HG03571 (cell line): Measurements from ENCODE around the gene SLC16A10.
"Not testable (repeated sequence)": the region's sequence is repeated elsewhere in the genome, so short reads cannot be mapped to it uniquely, and the experiment has no call there.

ENCODE experiments used
- ATAC-seq: cut with Tn5 transposase; IDR thresholded peaks from one replicate; pipeline ENCODE4 v1.9.1; 2021; ENCODE audit not compliant: unreplicated experiment

SLC16A10 gene

DNA sequence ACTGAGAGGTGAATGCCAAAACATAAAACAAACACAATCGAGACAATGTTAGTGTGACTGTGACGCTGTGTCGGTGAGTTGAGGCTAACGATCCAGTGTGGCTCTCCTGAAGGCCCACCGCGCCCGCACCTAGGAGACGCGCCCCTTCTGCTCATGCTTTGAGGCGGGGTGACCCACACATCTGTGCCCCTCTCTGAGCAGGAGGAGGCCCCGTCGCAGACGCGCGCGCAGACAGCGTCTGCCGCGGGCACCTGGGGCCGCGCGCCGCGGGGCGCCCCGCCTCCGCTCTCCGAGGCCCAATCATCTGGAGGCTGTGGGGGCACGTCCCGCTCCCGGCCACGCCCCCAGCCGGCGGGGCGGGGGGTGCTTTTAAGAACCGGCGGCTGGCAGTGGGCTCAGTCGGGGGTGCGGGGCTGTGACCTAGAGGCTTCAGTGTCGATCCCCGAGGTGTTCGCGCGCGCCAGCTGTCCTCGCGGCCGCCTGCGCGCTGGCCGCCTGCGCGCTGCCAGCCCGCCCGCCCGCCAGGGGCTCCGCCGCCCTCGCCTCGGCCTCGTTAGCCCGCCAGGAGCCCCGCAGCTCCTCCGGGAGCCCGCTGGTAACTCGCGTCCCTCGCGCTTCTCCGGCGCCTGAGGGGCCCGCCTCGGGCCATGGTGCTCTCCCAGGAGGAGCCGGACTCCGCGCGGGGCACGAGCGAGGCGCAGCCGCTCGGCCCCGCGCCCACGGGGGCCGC, at the start of gene SLC16A10:
Gene SLC16A10 (plus strand): TSS at position 398 of the 730 bp plus-strand sequence. CDS start 250 bp downstream, at position 648.
- peak; percentile 86 for ATAC-seq

DNA sequence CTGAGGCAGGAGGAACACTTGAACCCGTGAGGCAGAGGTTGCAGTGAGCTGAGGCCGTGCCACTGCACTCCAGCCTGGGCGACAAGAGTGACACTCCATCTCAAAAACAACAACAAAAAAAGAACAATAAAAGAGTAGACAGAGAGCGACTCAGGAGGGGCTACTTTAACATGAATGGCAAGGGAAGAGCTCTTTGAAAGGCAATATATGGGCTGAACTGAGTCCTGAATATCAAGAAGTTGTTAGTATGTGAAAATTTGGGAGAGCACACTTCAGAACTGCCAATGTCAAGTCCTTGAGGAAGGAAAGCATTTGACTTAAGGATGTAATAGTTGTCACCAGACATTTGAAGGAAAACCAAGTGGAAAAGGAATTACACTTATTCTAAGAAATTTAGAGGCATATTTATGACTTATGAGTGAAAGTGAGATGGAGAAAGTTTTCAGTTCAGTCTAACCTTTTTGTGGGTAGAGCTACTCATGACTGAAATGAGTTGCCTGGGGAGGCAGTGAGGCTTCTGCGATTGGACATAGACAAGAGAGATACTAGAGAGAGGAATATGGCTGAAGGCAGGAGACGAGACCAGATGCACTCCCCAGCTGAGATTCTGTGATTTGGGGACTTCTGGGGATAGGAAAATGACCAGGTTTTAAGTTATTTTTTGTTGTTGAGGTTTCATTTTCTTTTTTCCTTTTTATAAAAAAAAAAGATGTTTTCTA, 48.6 kb upstream of the SLC16A10 start:
- ATAC-seq, result no peak

DNA sequence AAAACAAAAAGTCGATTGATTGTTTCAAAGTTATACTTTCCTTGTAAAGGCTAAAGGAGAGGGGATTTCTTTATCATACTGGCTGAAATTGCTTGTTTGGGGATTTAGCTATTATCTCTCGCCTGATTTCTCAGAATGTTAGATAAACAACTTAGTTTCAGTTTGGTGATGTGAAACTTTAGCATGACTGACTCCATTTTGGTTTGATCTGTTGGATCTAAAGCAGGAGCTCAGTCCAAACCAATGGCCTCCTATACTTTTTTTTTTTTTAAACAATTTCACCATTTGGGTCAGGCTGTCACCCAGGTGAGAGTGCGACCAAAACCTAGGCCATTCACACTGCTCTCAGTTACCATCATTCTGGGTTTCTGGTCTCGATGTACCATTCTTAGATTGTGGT, 45.4 kb upstream of the SLC16A10 start:
- no peak for ATAC-seq

- ATAC-seq, result no peak
Observed at GRCh38 chr6:111047244-111047643, 40.1 kb upstream of the SLC16A10 start.

DNA sequence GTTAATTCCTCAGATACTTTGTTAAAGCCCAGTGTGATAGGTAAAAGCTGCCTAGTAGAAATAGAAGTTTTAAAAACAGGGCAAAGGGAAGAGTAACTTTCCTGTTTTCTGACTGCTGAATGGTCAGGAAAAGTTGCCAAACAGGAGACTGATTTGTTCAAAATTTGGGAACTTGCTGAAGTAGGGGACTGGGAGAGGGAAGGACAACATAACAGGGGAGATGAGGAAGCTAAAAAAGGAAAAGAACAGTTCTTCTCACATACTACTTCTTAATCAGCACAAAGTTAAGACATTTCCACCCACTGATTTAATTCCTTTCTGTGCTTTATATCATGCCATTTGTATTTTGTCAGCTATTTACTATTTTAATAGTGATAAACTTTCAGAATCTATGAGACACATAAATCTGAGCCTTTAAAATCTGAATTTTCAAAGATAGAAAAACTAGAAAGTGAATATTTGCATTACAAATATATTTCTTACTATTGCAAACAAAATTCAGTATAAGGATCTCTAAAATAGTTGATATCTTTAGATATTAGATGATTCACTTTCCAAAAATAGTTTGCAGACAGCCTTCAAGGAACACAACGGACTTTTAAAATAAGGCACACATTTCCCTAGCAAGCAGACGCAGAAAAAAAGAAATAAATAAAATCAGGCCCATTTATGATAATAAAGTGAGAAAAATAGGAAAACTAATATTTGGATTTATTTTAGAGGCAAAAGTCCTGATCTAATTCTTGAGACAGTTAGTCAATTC, 36.9 kb upstream of the SLC16A10 start:
- ATAC-seq, result no peak

DNA sequence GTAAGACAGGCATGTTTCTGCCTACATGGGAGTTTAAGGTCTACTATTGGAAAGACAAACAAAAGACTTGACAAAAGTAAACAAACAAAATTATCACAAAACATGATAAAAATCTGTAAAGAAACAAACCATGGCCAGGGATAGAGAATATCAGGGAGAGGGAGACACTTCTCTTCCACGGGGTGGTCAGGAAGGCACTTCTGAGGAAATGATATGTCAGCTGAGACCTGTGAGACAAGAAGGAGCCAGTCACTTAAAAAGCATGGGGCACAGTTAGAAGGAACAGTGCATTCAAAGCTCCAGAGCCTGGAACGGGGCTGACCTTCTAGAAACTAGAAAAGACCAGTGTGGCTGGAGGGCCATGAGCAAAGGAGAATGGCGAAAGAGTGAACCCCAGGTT, 35.1 kb upstream of the SLC16A10 start:
- no peak for ATAC-seq

DNA sequence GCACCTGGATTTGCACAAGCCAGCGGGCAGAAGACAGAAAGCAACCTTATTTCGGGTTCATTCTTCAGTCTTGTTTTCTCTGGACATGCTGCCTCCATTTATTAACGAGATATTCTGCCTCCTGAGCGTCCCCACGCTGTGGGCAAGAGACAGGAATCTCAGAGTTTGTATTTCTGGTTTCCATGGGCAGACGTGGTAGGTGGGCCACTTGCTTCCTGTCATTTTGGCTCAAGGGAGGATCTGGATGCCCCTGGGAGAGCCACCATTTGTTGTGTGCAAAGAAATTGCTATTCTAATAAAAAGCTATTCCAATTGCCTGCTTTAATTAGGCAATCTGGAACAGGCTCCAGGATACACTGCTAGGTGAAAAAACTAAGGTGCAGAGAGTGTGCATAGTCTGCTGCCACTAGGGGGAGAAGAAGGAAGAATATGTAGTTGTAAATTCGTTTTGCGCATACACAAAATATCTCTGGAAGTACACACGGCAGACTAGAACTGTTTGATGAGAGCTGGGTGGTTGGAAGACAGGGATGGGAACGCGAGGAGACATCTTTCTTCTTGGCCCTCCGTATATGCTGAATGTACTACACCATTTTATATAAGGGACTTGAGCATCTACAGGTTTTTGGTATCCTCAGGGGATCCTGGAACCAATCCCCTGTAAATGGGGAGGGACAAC, 30.1 kb upstream of the SLC16A10 start:
- ATAC-seq, result no peak

- ATAC-seq, result no peak
Observed at GRCh38 chr6:111061508-111061907, 25.8 kb upstream of the SLC16A10 start.

DNA sequence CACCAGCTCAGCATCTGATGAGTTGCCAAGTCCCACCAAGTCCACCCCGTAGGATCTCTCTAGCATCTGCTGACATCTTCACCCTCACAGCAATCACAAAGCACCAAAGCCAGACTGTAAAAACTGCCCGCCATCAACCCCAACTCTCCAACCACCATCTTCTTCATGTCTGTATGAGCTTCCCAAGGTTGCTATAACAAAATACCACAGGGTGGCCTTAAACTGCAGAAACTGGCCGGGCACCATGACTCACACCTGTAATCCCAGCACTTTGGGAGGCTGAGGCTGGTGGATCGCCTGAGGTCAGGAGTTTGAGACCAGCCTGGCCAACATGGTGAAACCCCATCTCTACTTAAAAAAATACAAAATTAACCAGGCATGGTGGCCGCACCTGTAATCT, 25.3 kb upstream of the SLC16A10 start:
- not testable (repeated sequence) for ATAC-seq

DNA sequence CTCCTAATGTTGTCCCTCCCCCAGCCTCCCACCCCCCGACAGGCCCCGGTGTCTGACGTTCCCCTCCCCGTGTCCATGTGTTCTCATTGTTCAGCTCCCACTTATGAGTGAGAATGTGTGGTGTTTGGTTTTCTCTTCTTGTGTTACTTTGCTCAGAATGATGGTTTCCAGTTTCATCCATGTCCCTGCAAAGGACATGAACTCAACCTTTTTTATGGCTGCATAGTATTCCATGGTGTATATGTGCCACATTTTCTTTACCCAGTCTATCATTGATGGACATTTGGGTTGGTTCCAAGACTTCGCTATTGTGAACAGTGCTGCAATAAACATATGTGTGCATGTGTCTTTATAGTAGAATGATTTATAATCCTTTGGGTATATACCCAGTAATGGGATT, 24.4 kb upstream of the SLC16A10 start:
- ATAC-seq, result not testable (repeated sequence)

DNA sequence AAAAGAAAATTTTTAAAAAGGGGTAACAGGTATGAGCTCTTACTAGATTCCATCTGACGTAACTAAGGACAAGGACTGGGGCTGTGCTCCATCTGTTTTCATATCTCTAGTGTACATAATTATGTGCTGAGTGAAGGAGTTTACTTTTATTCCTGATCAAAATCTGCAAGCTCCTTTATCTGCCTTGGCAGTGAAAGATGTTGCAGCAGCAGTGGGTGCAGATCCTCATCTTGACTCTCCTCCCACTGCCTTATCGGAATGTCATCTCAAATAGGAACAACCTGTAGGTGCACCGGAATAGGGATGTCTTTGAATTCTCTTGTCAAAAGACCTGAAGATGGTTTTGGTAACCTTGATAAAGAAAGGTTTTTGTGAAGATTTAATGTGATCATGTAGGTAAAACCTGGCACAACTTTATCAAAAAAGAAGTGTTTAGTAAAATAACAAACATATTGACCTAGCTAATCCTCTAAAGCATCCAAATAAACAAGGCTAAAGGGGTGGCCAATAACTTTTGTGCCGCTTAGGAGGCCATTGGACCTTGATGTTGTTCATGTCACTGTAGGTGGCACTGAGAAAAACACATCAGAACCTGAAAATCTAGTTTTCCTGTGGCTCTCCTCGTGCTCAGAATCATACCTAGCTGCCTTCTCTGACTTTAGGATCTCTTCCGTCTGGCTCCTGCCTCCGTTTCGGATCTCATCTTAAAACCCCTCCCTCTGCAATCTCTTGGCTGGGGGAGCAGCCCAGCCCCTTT, 19.0 kb upstream of the SLC16A10 start:
- no peak for ATAC-seq

DNA sequence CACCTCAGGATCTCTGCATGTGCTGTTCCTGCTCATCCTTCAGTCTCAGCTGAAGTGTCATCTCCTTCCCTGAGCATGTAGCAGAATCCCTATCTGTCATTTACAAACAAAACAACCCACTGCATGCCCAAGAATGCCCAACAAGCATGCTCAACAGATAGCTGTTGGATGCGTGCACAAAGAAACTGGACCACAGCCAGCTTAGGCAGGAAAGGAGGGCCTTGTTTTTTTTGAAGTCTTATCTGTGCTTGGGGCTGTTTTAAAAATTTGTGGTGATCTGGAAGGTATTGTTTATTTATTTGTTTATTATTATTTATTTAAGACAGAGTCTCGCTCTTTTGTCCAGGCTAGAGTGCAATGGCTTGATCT, 18.5 kb upstream of the SLC16A10 start:
- ATAC-seq, result no peak

- ATAC-seq, result no peak
Observed at GRCh38 chr6:111069382-111070104, 17.8 kb upstream of the SLC16A10 start.

DNA sequence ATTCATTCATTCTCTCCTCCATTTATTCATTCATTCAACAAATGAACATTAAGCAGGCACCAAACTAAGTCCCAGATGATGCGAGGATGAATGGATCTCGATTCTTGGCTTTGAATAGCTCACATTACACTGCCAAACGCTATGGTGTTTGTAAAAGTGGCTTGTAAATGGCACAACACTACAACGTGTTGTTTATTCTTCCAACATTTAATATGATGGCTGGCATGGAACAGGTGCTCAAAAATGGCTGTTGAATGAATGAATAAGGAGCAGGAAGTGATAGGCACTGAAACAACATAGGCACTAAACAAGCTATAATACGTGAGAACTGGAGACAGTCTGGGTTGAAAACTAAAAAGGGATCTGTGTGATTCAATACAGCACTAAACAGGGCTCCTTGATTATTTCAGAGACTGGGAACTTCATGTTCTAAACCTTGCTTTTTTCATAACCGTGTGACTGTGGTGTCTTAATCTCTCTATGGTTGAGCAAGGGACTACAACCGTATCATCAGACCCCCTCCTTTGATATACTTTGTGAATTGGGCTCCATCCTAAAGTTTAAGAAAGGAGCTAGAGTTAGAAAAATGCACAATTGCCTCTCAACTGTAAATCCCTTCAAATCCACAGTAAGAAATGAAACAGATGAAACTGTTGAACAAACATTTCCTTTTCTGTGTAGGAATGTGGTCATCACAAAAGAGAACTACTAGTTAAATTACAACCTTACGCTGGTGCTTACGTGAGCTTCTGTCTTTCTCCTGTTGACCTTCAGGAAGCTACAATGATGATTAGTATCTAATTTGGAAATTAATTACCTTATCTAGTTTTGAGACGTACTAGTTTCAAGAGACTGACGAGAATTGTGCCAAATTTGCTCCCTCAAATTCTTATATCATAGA, 16.9 kb upstream of the SLC16A10 start:
- no peak for ATAC-seq

- ATAC-seq, result no peak
Observed at GRCh38 chr6:111072801-111073360, 14.4 kb upstream of the SLC16A10 start.

DNA sequence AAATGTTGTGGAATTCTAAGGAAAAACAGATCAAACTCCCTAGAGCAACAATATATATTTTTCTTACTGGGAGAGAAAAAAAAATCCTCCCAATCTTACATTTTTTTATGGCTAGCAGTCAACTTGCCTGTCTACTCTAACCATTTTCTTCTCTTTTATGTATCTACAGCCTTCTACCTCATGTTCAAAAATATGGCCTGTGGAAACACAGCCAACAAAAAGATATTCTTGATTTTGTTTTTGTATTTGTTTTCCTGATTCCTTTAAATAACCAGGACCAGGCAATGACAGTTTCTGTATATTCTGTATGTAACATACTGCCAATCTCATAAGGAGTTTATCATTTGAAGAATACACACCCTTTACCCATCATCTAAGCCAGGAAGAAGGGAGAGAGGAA, 13.0 kb upstream of the SLC16A10 start:
- no peak for ATAC-seq

GRCh38 chr6:111076024-111076695, 11.1 kb upstream of the SLC16A10 start:
- no peak for ATAC-seq

DNA sequence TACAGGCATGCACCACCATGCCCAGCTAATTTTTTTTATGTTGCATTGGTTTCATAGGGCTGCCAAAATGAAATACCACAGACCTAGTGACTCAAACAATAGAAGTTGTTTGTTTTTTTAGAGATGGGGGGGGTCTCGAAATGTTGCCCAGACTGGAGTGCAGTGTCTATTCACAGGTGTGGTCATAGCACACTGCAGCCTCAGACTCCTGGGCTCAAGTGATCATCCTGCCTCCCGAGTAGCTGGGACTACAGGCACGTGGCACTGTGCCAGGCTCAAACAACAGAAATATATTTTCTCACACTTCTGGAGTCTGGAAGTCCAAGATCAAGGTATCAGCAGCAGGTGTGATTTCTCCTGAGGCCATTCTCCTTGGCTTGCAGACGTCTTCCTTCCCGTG, 6.6 kb upstream of the SLC16A10 start:
- ATAC-seq, result no peak
